Cardiac muscle cell (in vitro differentiated cells and primary cell): Measurements from ENCODE around the gene IPO9. TPM values are rescaled to one million over a fixed set of nuclear protein-coding genes. Genes with fewer than 3 reads are reported as not detected.
A peak's percentile ranks its signal among the peaks of the same experiment; 100 is the strongest.

Experiments used
- DNase-seq, 2 donors: peaks; one replicate each; pipeline versions ENCODE4 v3.0.0 to v3.0.0-alpha.2; 2010 to 2017; ENCODE audit warnings: low read depth in 1 of 2, low spot score in 1 of 2
- H3K27ac ChIP-seq: fragments of 200-600 bp; sonication (generic); 2 replicates; pipeline ENCODE4 v1.5.1; 2016
- H3K27me3 ChIP-seq: fragments of 200-600 bp; sonication (generic); 2 replicates; pipeline ENCODE4 v1.6.0; 2016; ENCODE audit warnings: control low read depth
- H3K36me3 ChIP-seq: fragments of 200-600 bp; sonication (generic); 2 replicates; pipeline ENCODE4 v1.5.1; 2016; ENCODE audit warnings: control low read depth
- H3K4me1 ChIP-seq: fragments of 200-600 bp; sonication (generic); 2 replicates; pipeline ENCODE4 v1.8.1; 2017; ENCODE audit warnings: low read depth, mild to moderate bottlenecking, mixed run types
- H3K4me3 ChIP-seq: fragments of 200-600 bp; sonication (generic); 2 replicates; pipeline ENCODE4 v1.5.1; 2016; ENCODE audit warnings: mild to moderate bottlenecking
- H3K9me3 ChIP-seq: fragments of 200-600 bp; sonication (generic); 2 replicates; pipeline ENCODE4 v1.5.1; 2017; ENCODE audit warnings: low read depth, mild to moderate bottlenecking, control low read depth
- CTCF ChIP-seq: IDR thresholded peaks from 2 replicates; pipeline ENCODE4 v1.5.1; 2012; ENCODE audit warnings: low read depth, mild to moderate bottlenecking, low read length
- polyA plus RNA-seq: library from polyadenylated mRNA; unstranded; fragments of >200 nt; fragmentation: Nextera tagmentation; extraction: Ambion mirVana; gene quantifications from 2 replicates; pipeline ENCODE4 v1.2.1, GENCODE V29; 2016
- total RNA-seq: library from RNA; depleted of rRNA; stranded (reverse); fragments of >200 nt; gene quantifications from 2 replicates; pipeline ENCODE4 v1.2.3, GENCODE V29; 2016

IPO9 gene
- total and polyA plus RNA-seq, 2 experiments from 2014 or later = 36.9 to 61.7 TPM

- no peak for DNase-seq
- H3K27ac ChIP-seq = no peak overlapping the region
- no peak overlapping the region for H3K4me3 ChIP-seq
- H3K4me1 ChIP-seq = peaks cover 32% of the 10 kb centered on the region
- no peaks in the 10 kb centered on the region for H3K9me3 ChIP-seq
- no peak for TF ChIP-seq CTCF
- H3K27me3 ChIP-seq = no peaks in the 10 kb centered on the region
- no peaks in the 10 kb centered on the region for H3K36me3 ChIP-seq
These were observed 52.7 kb downstream of the IPO9 start for GRCh38 chr1:201881617-201882016.

- H3K27ac ChIP-seq = peak overlapping the region; percentile 14
- H3K4me1 ChIP-seq = peaks cover 31% of the 10 kb centered on the region
- H3K9me3 ChIP-seq = no peaks in the 10 kb centered on the region
- no peaks in the 10 kb centered on the region for H3K36me3 ChIP-seq
- H3K4me3 ChIP-seq = no peak overlapping the region
- TF ChIP-seq CTCF = no peak
- peak in 1 of 2 donors; percentile 34 for DNase-seq
- H3K27me3 ChIP-seq = no peaks in the 10 kb centered on the region
These were observed 53.7 kb downstream of the IPO9 start for GRCh38 chr1:201882665-201883132.

- no peak for TF ChIP-seq CTCF
- Histone ChIP-seq H3K4me1 (peaks cover 27% of the 10 kb centered on the region), H3K4me3 (no peak overlapping the region), H3K9me3 (no peaks in the 10 kb centered on the region), H3K27ac (peak overlapping the region; percentile 14), H3K27me3 (no peaks in the 10 kb centered on the region), H3K36me3 (no peaks in the 10 kb centered on the region)
- DNase-seq = no peak
These were observed 54.3 kb downstream of the IPO9 start for GRCh38 chr1:201883266-201883665.

- Histone ChIP-seq H3K27ac (no peak overlapping the region), H3K9me3 (no peaks in the 10 kb centered on the region), H3K36me3 (no peaks in the 10 kb centered on the region), H3K4me1 (peaks cover 27% of the 10 kb centered on the region), H3K27me3 (no peaks in the 10 kb centered on the region), H3K4me3 (no peak overlapping the region)
- DNase-seq = peak in 1 of 2 donors; percentile 48
- no peak for TF ChIP-seq CTCF
These were observed 54.8 kb downstream of the IPO9 start for GRCh38 chr1:201883786-201884185.

DNA sequence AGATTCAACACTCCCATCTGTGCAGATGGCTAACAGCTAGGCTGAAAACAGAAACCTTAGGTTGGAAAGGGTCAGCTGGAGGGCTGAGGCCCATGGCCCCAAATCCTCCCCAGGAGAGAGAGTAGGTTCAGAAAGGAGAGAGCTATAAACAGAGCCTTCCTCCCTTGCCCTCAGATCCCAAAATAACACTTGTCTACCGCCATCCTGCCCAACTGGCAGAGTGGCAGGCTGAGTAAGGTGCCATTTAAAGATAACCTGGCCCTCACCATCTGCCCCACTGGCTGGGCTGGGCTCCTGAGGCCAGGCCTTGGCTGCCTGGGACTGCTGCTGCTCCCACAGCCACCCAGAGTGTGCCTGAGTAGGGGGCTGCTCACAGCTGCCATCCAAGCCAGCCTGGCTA, 55.5 kb downstream of the IPO9 start:
- no peaks in the 10 kb centered on the region for H3K27me3 ChIP-seq
- H3K9me3 ChIP-seq = no peaks in the 10 kb centered on the region
- no peaks in the 10 kb centered on the region for H3K36me3 ChIP-seq
- H3K27ac ChIP-seq = peak overlapping the region; percentile 28
- no peak overlapping the region for H3K4me3 ChIP-seq
- H3K4me1 ChIP-seq = peaks cover 27% of the 10 kb centered on the region
- no peak for TF ChIP-seq CTCF
- DNase-seq = no peak

- H3K27ac ChIP-seq = no peak overlapping the region
- no peaks in the 10 kb centered on the region for H3K36me3 ChIP-seq
- TF ChIP-seq CTCF = no peak
- peak in 1 of 2 donors; percentile 56 for DNase-seq
- no peaks in the 10 kb centered on the region for H3K27me3 ChIP-seq
- no peaks in the 10 kb centered on the region for H3K9me3 ChIP-seq
- peaks cover 27% of the 10 kb centered on the region for H3K4me1 ChIP-seq
- H3K4me3 ChIP-seq = no peak overlapping the region
These were observed 56.6 kb downstream of the IPO9 start for GRCh38 chr1:201885531-201886075.
